Breast epithelium (tissue), 4 donors: ENCODE results near the gene FGGY. TPM values are rescaled to one million over a fixed set of nuclear protein-coding genes. Genes with fewer than 3 reads are reported as not detected.

ENCODE experiments used
- DNase-seq, 2 donors: peaks; one replicate each; pipeline ENCODE4 v3.0.0-alpha.2; 2019; ENCODE audit warnings: low spot score in 2 of 2
- H3K27ac ChIP-seq, 2 donors: fragments of 200-600 bp; sonication (generic) in 1 of 2; one replicate each; pipeline ENCODE4 v1.5.1; 2016 to 2019; ENCODE audit warnings: mild to moderate bottlenecking in 1 of 2
- H3K27me3 ChIP-seq, 2 donors: fragments of 200-600 bp; sonication (generic) in 1 of 2; one replicate each; pipeline versions ENCODE4 v1.5.1 to v1.6.0; 2017 to 2019; ENCODE audit warnings: control low read depth in 1 of 2, mild to moderate bottlenecking in 1 of 2
- H3K36me3 ChIP-seq: fragments of 200-600 bp; one replicate; pipeline ENCODE4 v1.5.1; 2019
- H3K4me1 ChIP-seq, 2 donors: fragments of 200-600 bp; sonication (generic); one replicate each; pipeline ENCODE4 v1.5.1; 2016 to 2019; ENCODE audit warnings: control low read depth in 1 of 2
- H3K4me3 ChIP-seq, 3 donors: fragments of 200-600 bp; sonication (generic); 1 replicate in 2 of 3; 2 replicates in 1 of 3; pipeline ENCODE4 v1.5.1; 2016 to 2019; ENCODE audit warnings: mild to moderate bottlenecking in 3 of 3, moderate library complexity in 2 of 3
- H3K9me3 ChIP-seq, 2 donors: fragments of 200-600 bp; sonication (generic) in 1 of 2; one replicate each; pipeline ENCODE4 v1.5.1; 2016 to 2019; ENCODE audit warnings: control low read depth in 1 of 2
- CTCF ChIP-seq, 3 donors: fragments of 450-650 bp; IDR thresholded peaks; one replicate each; pipeline ENCODE4 v1.5.1; 2016 to 2017; ENCODE audit warnings: antibody characterized with exemption in 3 of 3, mild to moderate bottlenecking in 3 of 3, moderate library complexity in 3 of 3
- POLR2A ChIP-seq: fragments of 450-650 bp; IDR thresholded peaks from one replicate; pipeline ENCODE4 v1.6.1; 2016; ENCODE audit warnings: antibody characterized with exemption, mild to moderate bottlenecking, moderate library complexity
- POLR2AphosphoS5 ChIP-seq, 3 donors: sonication (generic); formaldehyde crosslinking; IDR thresholded peaks; one replicate each; pipeline ENCODE4 v1.6.1; 2017; ENCODE audit warnings: antibody characterized with exemption in 3 of 3
- intact Hi-C: fragments of 100-400 bp; cut with DNase I; formaldehyde crosslinking; loops from one replicate; pipeline ENCODE4 v1.15.1; 2023; ENCODE audit warnings: low total_unique reads
- total RNA-seq, 3 donors: library from RNA; depleted of rRNA; stranded (reverse); fragments of >200 nt; gene quantifications; one replicate each; pipeline ENCODE4 v1.1.0, GENCODE V29; 2016

The FGGY gene
- total RNA-seq, 3 donors from 2014 or later: 16.2 to 50.3 (median 29.2) TPM

- Histone ChIP-seq H3K27ac (no peak overlapping the region), H3K27me3 (no peaks in the 10 kb centered on the region), H3K4me3 (no peak overlapping the region), H3K36me3 (no peaks in the 10 kb centered on the region), H3K4me1 (no peaks in the 10 kb centered on the region), H3K9me3 (no peaks in the 10 kb centered on the region)
- intact Hi-C loops: no loop called here
- no peak for DNase-seq
- TF ChIP-seq CTCF (IDR thresholded peaks at IDR 0.05) (no peak), POLR2A (no peak)
These were observed 245.0 kb downstream of the FGGY start for GRCh38 chr1:59541891-59542290.

- no peaks in the 10 kb centered on the region for H3K36me3 ChIP-seq
- TF ChIP-seq CTCF (IDR thresholded peaks at IDR 0.05): no peak
- TF ChIP-seq POLR2A: no peak
- no peak for TF ChIP-seq POLR2AphosphoS5 (IDR thresholded peaks at IDR 0.05)
- DNase-seq: no peak
- H3K4me3 ChIP-seq: no peak overlapping the region
- no peaks in the 10 kb centered on the region for H3K9me3 ChIP-seq
- intact Hi-C loops: no loop called here
- no peaks in the 10 kb centered on the region for H3K27me3 ChIP-seq
- no peaks in the 10 kb centered on the region for H3K4me1 ChIP-seq
- H3K27ac ChIP-seq: no peak overlapping the region
These were observed 246.3 kb downstream of the FGGY start for GRCh38 chr1:59543211-59543668.

- no peak overlapping the region for H3K4me3 ChIP-seq
- no peak for DNase-seq
- H3K36me3 ChIP-seq: no peaks in the 10 kb centered on the region
- no peaks in the 10 kb centered on the region for H3K9me3 ChIP-seq
- intact Hi-C loops: no loop called here
- H3K27ac ChIP-seq: no peak overlapping the region
- H3K27me3 ChIP-seq: no peaks in the 10 kb centered on the region
- TF ChIP-seq POLR2AphosphoS5 (IDR thresholded peaks at IDR 0.05) (no peak), CTCF (IDR thresholded peaks at IDR 0.05) (no peak), POLR2A (no peak)
- no peaks in the 10 kb centered on the region for H3K4me1 ChIP-seq
These were observed 247.9 kb downstream of the FGGY start for GRCh38 chr1:59544615-59545293.

- no peak for DNase-seq
- TF ChIP-seq POLR2AphosphoS5 (IDR thresholded peaks at IDR 0.05) (no peak), CTCF (IDR thresholded peaks at IDR 0.05) (no peak), POLR2A (no peak)
- H3K4me1 ChIP-seq: peaks cover 6 to 9% of the 10 kb centered on the region in 2 donors
- no peaks in the 10 kb centered on the region for H3K27me3 ChIP-seq
- no peak overlapping the region for H3K27ac ChIP-seq
- intact Hi-C loops: no loop called here
- no peak overlapping the region for H3K4me3 ChIP-seq
- no peaks in the 10 kb centered on the region for H3K9me3 ChIP-seq
- no peaks in the 10 kb centered on the region for H3K36me3 ChIP-seq
These were observed 248.9 kb downstream of the FGGY start for GRCh38 chr1:59545830-59546229.

- Histone ChIP-seq H3K27me3 (no peaks in the 10 kb centered on the region), H3K27ac (peak overlapping the region in 1 of 2 donors; percentile 45), H3K4me3 (no peak overlapping the region), H3K36me3 (no peaks in the 10 kb centered on the region), H3K9me3 (no peaks in the 10 kb centered on the region), H3K4me1 (peaks cover 7 to 10% of the 10 kb centered on the region in 2 donors)
- intact Hi-C loops: no loop called here
- DNase-seq: no peak
- no peak for TF ChIP-seq POLR2AphosphoS5 (IDR thresholded peaks at IDR 0.05)
These were observed 252.4 kb downstream of the FGGY start for GRCh38 chr1:59549066-59549837.
